CD14-positive monocyte (primary cell): ENCODE results near the gene NAA10. TPM values are rescaled to one million over a fixed set of nuclear protein-coding genes. Genes with fewer than 3 reads are reported as not detected.

Experiments
- DNase-seq, 3 donors: peaks; one replicate each; pipeline ENCODE4 v3.0.0-alpha.2; 2011 to 2022
- H2AFZ ChIP-seq: 2 replicates; pipeline ENCODE4 v1.6.0; 2012; ENCODE audit warnings: mild to moderate bottlenecking, low read depth, low read length, inconsistent platforms; ENCODE audit not compliant: insufficient read depth, poor library complexity, severe bottlenecking
- H3K27ac ChIP-seq, 2 donors: 1 replicate in 1 of 2; 2 replicates in 1 of 2; pipeline ENCODE4 v1.5.1; 2012 to 2013; ENCODE audit warnings: low read length in 2 of 2, control low read depth in 1 of 2, inconsistent platforms in 1 of 2, low read depth in 1 of 2, mild to moderate bottlenecking in 1 of 2
- H3K27me3 ChIP-seq, 2 donors: one replicate each; pipeline versions ENCODE4 v1.6.0 to v1.6.1; 2011 to 2013; ENCODE audit warnings: low read length in 2 of 2; ENCODE audit not compliant: control insufficient read depth in 2 of 2, insufficient read depth in 2 of 2
- H3K36me3 ChIP-seq, 2 donors: replicated peaks in 1 of 2; 1 replicate in 1 of 2; 2 replicates in 1 of 2; pipeline versions ENCODE4 v1.5.1 to v1.6.1; 2012 to 2013; ENCODE audit warnings: low read length in 2 of 2, control low read depth in 1 of 2, inconsistent platforms in 1 of 2, mild to moderate bottlenecking in 1 of 2; ENCODE audit not compliant: insufficient read depth in 2 of 2, control insufficient read depth in 1 of 2
- H3K4me1 ChIP-seq, 2 donors: 1 replicate in 1 of 2; 2 replicates in 1 of 2; pipeline versions ENCODE4 v1.5.1 to v1.6.1; 2012 to 2013; ENCODE audit warnings: low read length in 2 of 2, control low read depth in 1 of 2, inconsistent platforms in 1 of 2, mild to moderate bottlenecking in 1 of 2, moderate library complexity in 1 of 2; ENCODE audit not compliant: insufficient read depth in 2 of 2, control insufficient read depth in 1 of 2
- H3K4me2 ChIP-seq: replicated peaks from 2 replicates; pipeline ENCODE3; 2012; ENCODE audit warnings: low read length, moderate library complexity, mild to moderate bottlenecking; ENCODE audit not compliant: poor library complexity, severe bottlenecking; ENCODE audit errors: extremely low read depth
- H3K4me3 ChIP-seq, 3 experiments: fragments of 200-600 bp in 1 of 3; sonication (generic) in 1 of 3; replicated peaks in 1 of 3; 1 replicate in 2 of 3; 2 replicates in 1 of 3; pipeline ENCODE4 v1.5.1; 2011 to 2013; ENCODE audit warnings: low read length in 3 of 3, mild to moderate bottlenecking in 3 of 3, control low read depth in 2 of 3, low read depth in 2 of 3, inconsistent platforms in 1 of 3, moderate library complexity in 1 of 3
- H3K79me2 ChIP-seq: 2 replicates; pipeline ENCODE4 v1.6.0; 2012; ENCODE audit warnings: mild to moderate bottlenecking, control low read depth, inconsistent platforms, low read length, moderate library complexity; ENCODE audit not compliant: insufficient read depth
- H3K9ac ChIP-seq: 2 replicates; pipeline ENCODE4 v1.6.0; 2017; ENCODE audit warnings: low read length, mild to moderate bottlenecking; ENCODE audit not compliant: insufficient read depth, poor library complexity, severe bottlenecking
- H3K9me3 ChIP-seq, 2 donors: replicated peaks in 1 of 2; 1 replicate in 1 of 2; 2 replicates in 1 of 2; pipeline versions ENCODE4 v1.5.1 to v1.6.1; 2012 to 2013; ENCODE audit warnings: low read length in 2 of 2, control low read depth in 1 of 2; ENCODE audit not compliant: control insufficient read depth in 1 of 2, insufficient read depth in 1 of 2
- H4K20me1 ChIP-seq: 2 replicates; pipeline ENCODE4 v1.6.0; 2012; ENCODE audit warnings: mild to moderate bottlenecking, low read length, control low read depth, moderate library complexity; ENCODE audit not compliant: insufficient read depth
- H3K27ac Mint-ChIP-seq, 7 donors: one replicate each; pipeline ENCODE4 v1.8.0; 2020; ENCODE audit warnings: mild to moderate bottlenecking in 7 of 7, mixed read lengths in 7 of 7, moderate library complexity in 6 of 7, inconsistent platforms in 2 of 7
- H3K27me3 Mint-ChIP-seq, 3 donors: one replicate each; pipeline ENCODE4 v1.8.0; 2021 to 2022; ENCODE audit warnings: low read depth in 3 of 3, mild to moderate bottlenecking in 3 of 3, mixed read lengths in 3 of 3, moderate library complexity in 3 of 3, inconsistent platforms in 1 of 3
- H3K36me3 Mint-ChIP-seq, 2 donors: one replicate each; pipeline ENCODE4 v1.8.0; 2020; ENCODE audit warnings: mixed read lengths in 2 of 2, inconsistent platforms in 1 of 2, mild to moderate bottlenecking in 1 of 2
- H3K4me1 Mint-ChIP-seq: one replicate; pipeline ENCODE4 v1.8.0; 2020; ENCODE audit warnings: mild to moderate bottlenecking, mixed read lengths
- H3K4me3 Mint-ChIP-seq, 2 donors: one replicate each; pipeline ENCODE4 v1.8.0; 2020; ENCODE audit warnings: mild to moderate bottlenecking in 2 of 2, mixed read lengths in 2 of 2, moderate library complexity in 1 of 2
- H3K9me3 Mint-ChIP-seq, 7 donors: one replicate each; pipeline ENCODE4 v1.8.0; 2020 to 2022; ENCODE audit warnings: mixed read lengths in 7 of 7, mild to moderate bottlenecking in 6 of 7, moderate library complexity in 6 of 7, inconsistent platforms in 2 of 7
- CTCF ChIP-seq: fragments of 200-600 bp; IDR thresholded peaks from one replicate; pipeline ENCODE4 v1.8.0; 2022; ENCODE audit warnings: antibody characterized with exemption, mild to moderate bottlenecking
- WGBS: methylation state at CpG from one replicate; pipeline ENCODE4 v1.1.5; 2013; ENCODE audit warnings: missing lambda C conversion rate; ENCODE audit not compliant: insufficient coverage; 5-methylcytosine and 5-hydroxymethylcytosine counted together
- intact Hi-C, 2 donors: fragments of 100-400 bp; cut with micrococcal nuclease; formaldehyde crosslinking; loops; one replicate each; pipeline versions ENCODE4 v1.15.0 to v1.15.1; 2023
- polyA plus RNA-seq, 3 donors: library from polyadenylated mRNA; depleted of rRNA in 1 of 3; unstranded in 2 of 3; stranded (reverse) in 1 of 3; fragments of 300-500 nt in 2 of 3; fragments of >200 nt in 1 of 3; fragmentation: Illumina TruSeq in 2 of 3; gene quantifications; 1 replicate in 2 of 3; 2 replicates in 1 of 3; pipeline ENCODE4 v1.2.3, GENCODE V29; 2012 to 2021

NAA10 gene
- polyA plus RNA-seq, 3 donors = 46.7 to 109 (median 47.9) TPM

GRCh38 chrX:153963546-153963945, 28.7 kb upstream of the NAA10 start:
- Histone ChIP-seq H3K36me3 (peaks cover 61 to 70% of the 10 kb centered on the region in 2 donors), H3K4me2 (no peak overlapping the region), H3K79me2 (peaks cover 74% of the 10 kb centered on the region), H3K4me3 (no peak overlapping the region), H3K9me3 (no peaks in the 10 kb centered on the region), H4K20me1 (peaks cover 100% of the 10 kb centered on the region), H3K4me1 (peaks cover 25 to 26% of the 10 kb centered on the region in 2 donors), H3K27me3 (no peaks in the 10 kb centered on the region), H3K27ac (no peak overlapping the region), H2AFZ (no peak overlapping the region), H3K9ac (no peak overlapping the region)
- H3K9me3 Mint-ChIP-seq = peaks cover 0 to 18% (median 0%) of the 10 kb centered on the region in 7 donors
- peaks cover 45 to 81% of the 10 kb centered on the region in 2 donors for H3K36me3 Mint-ChIP-seq
- 96% methylated on average over 9 of the region's 12 CpGs for WGBS
- H3K27me3 Mint-ChIP-seq = peaks cover 0 to 43% (median 0%) of the 10 kb centered on the region in 3 donors
- no peak overlapping the region for H3K4me3 Mint-ChIP-seq
- peaks cover 26% of the 10 kb centered on the region for H3K4me1 Mint-ChIP-seq
- intact Hi-C loops = no loop called here
- TF ChIP-seq CTCF = no peak
- peak overlapping the region in 2 of 7 donors; percentile 12 to 21 for H3K27ac Mint-ChIP-seq
- DNase-seq = no peak

GRCh38 chrX:153961292-153961691, 26.5 kb upstream of the NAA10 start:
- WGBS = 100% methylated on average over 1 of the region's 11 CpGs
- Histone ChIP-seq H3K79me2 (peaks cover 51% of the 10 kb centered on the region), H3K4me3 (no peak overlapping the region), H3K27me3 (no peaks in the 10 kb centered on the region), H2AFZ (no peak overlapping the region), H3K4me1 (peaks cover 3% of the 10 kb centered on the region in 2 donors), H3K27ac (no peak overlapping the region), H4K20me1 (peaks cover 98% of the 10 kb centered on the region), H3K36me3 (peaks cover 83 to 92% of the 10 kb centered on the region in 2 donors), H3K4me2 (no peak overlapping the region), H3K9ac (no peak overlapping the region), H3K9me3 (no peaks in the 10 kb centered on the region)
- H3K27me3 Mint-ChIP-seq = peaks cover 0 to 26% (median 0%) of the 10 kb centered on the region in 3 donors
- peaks cover 57 to 89% of the 10 kb centered on the region in 2 donors for H3K36me3 Mint-ChIP-seq
- DNase-seq = no peak
- no peak overlapping the region for H3K4me3 Mint-ChIP-seq
- peaks cover 5% of the 10 kb centered on the region for H3K4me1 Mint-ChIP-seq
- intact Hi-C loops = no loop called here
- H3K27ac Mint-ChIP-seq = peak overlapping the region in 1 of 7 donors; percentile 30
- H3K9me3 Mint-ChIP-seq = peaks cover 0 to 15% (median 0%) of the 10 kb centered on the region in 7 donors
- no peak for TF ChIP-seq CTCF
